DMS53 treated with DMSO at 0.1 percent for 48 hours (cell line): ENCODE results near the gene ECHS1.

Source experiments
- DNase-seq: peaks from one replicate; lab custom pipeline; 2025; ENCODE audit not compliant: unreplicated experiment; lab: John Stamatoyannopoulos, UW

Gene ECHS1

GRCh38 chr10:133343558-133343957, 29.6 kb downstream of the ECHS1 start:
- DNase-seq, result peak; percentile 3

GRCh38 chr10:133342942-133343341, 30.2 kb downstream of the ECHS1 start:
- DNase-seq, result no peak

GRCh38 chr10:133341983-133342382, 31.2 kb downstream of the ECHS1 start:
- no peak for DNase-seq

GRCh38 chr10:133339708-133340380, 33.3 kb downstream of the ECHS1 start:
- DNase-seq, result no peak

GRCh38 chr10:133338080-133339071, 34.8 kb downstream of the ECHS1 start:
- DNase-seq, result no peak

- no peak for DNase-seq
Measured at GRCh38 chr10:133337370-133337725, 35.8 kb downstream of the ECHS1 start.

GRCh38 chr10:133336577-133337369, 36.4 kb downstream of the ECHS1 start, which contains the start of gene CALY:
CALY (minus strand) TSS chr10:133336896; CDS start chr10:133328989, 7,907 bp downstream.
- peak; percentile 11 for DNase-seq

GRCh38 chr10:133336118-133336576, 37.0 kb downstream of the ECHS1 start:
- no peak for DNase-seq

- DNase-seq, result peak; percentile 11
Measured at GRCh38 chr10:133335246-133336117, 37.7 kb downstream of the ECHS1 start.

GRCh38 chr10:133334503-133335245, 38.5 kb downstream of the ECHS1 start:
- DNase-seq, result peak; percentile 5

GRCh38 chr10:133332936-133333699, 40.0 kb downstream of the ECHS1 start:
- DNase-seq, result no peak

- peak; percentile 79 for DNase-seq
Measured at GRCh38 chr10:133329491-133330202, 43.5 kb downstream of the ECHS1 start.

- no peak for DNase-seq
Measured at GRCh38 chr10:133328358-133329343, 44.5 kb downstream of the ECHS1 start.

GRCh38 chr10:133327651-133328357, 45.4 kb downstream of the ECHS1 start:
- no peak for DNase-seq

GRCh38 chr10:133326745-133327650, 46.2 kb downstream of the ECHS1 start:
- peak; percentile 28 for DNase-seq
